WTC11 (cell line): Measurements from ENCODE around the gene TRRAP. TPM values are rescaled to one million over a fixed set of nuclear protein-coding genes. Genes with fewer than 3 reads are reported as not detected.

Experiments used
- ATAC-seq: fragments of 200-7000 bp; cut with Tn5 transposase; 2 replicates; pipeline ENCODE4 v1.10.0; 2021; ENCODE audit warnings: mild to moderate bottlenecking, moderate library complexity
- CTCF ChIA-PET: fragments of 300-600 bp; sonication (Branson Sonifier 250); formaldehyde crosslinking; loops from one replicate; lab custom pipeline; 2021; ENCODE audit warnings: antibody characterized with exemption; lab: Charles Lee
- POLR2A ChIA-PET: fragments of 350-600 bp; sonication (Branson Sonifier 250); formaldehyde crosslinking; loops from one replicate; lab custom pipeline; 2021; ENCODE audit warnings: antibody characterized with exemption; lab: Charles Lee
- DNase-seq: peaks from one replicate; pipeline ENCODE4 v3.0.0; 2021; ENCODE audit warnings: low spot score
- H3K27ac Mint-ChIP-seq: 2 replicates; pipeline ENCODE4 v1.8.0; 2021; ENCODE audit warnings: mixed read lengths
- H3K27me3 Mint-ChIP-seq: 2 replicates; pipeline ENCODE4 v1.8.0; 2021; ENCODE audit warnings: low read depth, mild to moderate bottlenecking, moderate library complexity, mixed read lengths
- H3K36me3 Mint-ChIP-seq: 2 replicates; pipeline ENCODE4 v1.8.0; 2021; ENCODE audit warnings: mixed read lengths
- H3K4me1 Mint-ChIP-seq: 2 replicates; pipeline ENCODE4 v1.8.0; 2022; ENCODE audit warnings: mixed read lengths
- H3K4me3 Mint-ChIP-seq: 2 replicates; pipeline ENCODE4 v1.8.0; 2021; ENCODE audit warnings: mild to moderate bottlenecking, moderate library complexity, mixed read lengths
- H3K9me3 Mint-ChIP-seq: 2 replicates; pipeline ENCODE4 v1.8.0; 2021; ENCODE audit warnings: mixed read lengths
- AR ChIP-seq: fragments of 250-450 bp; sonication (Bioruptor Pico); IDR thresholded peaks from 2 replicates; pipeline ENCODE4 v1.9.0; 2021; ENCODE audit warnings: mild to moderate bottlenecking
- ATF1 ChIP-seq: sonication (generic); formaldehyde crosslinking; IDR thresholded peaks from 2 replicates; pipeline ENCODE4 v1.8.1; 2023; ENCODE audit warnings: mild to moderate bottlenecking, moderate library complexity, missing genetic modification reagents
- ATF2 ChIP-seq: sonication (generic); formaldehyde crosslinking; IDR thresholded peaks from 2 replicates; pipeline ENCODE4 v1.8.1; 2022; ENCODE audit warnings: low read depth, missing genetic modification reagents, borderline replicate concordance
- CTCF ChIP-seq: fragments of 200-600 bp; IDR thresholded peaks from 2 replicates; pipeline ENCODE4 v1.8.0; 2022; ENCODE audit warnings: antibody characterized with exemption
- E2F1 ChIP-seq: sonication (generic); formaldehyde crosslinking; IDR thresholded peaks from 2 replicates; pipeline ENCODE4 v1.8.0; 2022; ENCODE audit warnings: mild to moderate bottlenecking, missing genetic modification reagents
- E2F5 ChIP-seq: sonication (generic); formaldehyde crosslinking; IDR thresholded peaks from 2 replicates; pipeline ENCODE4 v1.8.1; 2022; ENCODE audit warnings: mild to moderate bottlenecking, moderate library complexity, missing genetic modification reagents
- HMGXB4 ChIP-seq: sonication (generic); formaldehyde crosslinking; IDR thresholded peaks from 2 replicates; pipeline ENCODE4 v1.8.1; 2023; ENCODE audit warnings: mild to moderate bottlenecking, moderate library complexity, missing genetic modification reagents
- NFATC4 ChIP-seq: fragments of 250-450 bp; sonication (Bioruptor Pico); IDR thresholded peaks from 2 replicates; pipeline ENCODE4 v1.9.0; 2021; ENCODE audit warnings: mild to moderate bottlenecking
- RORB ChIP-seq: fragments of 250-450 bp; sonication (Bioruptor Pico); IDR thresholded peaks from 2 replicates; pipeline ENCODE4 v1.9.0; 2021; ENCODE audit warnings: mild to moderate bottlenecking
- SMAD3 ChIP-seq: sonication (generic); formaldehyde crosslinking; IDR thresholded peaks from 2 replicates; pipeline ENCODE4 v1.8.0; 2022; ENCODE audit warnings: missing genetic modification reagents, mild to moderate bottlenecking, borderline replicate concordance
- TP53 ChIP-seq: sonication (generic); formaldehyde crosslinking; IDR thresholded peaks from 2 replicates; pipeline ENCODE4 v1.8.1; 2023; ENCODE audit warnings: mild to moderate bottlenecking, missing genetic modification reagents
- USF1 ChIP-seq: sonication (generic); formaldehyde crosslinking; IDR thresholded peaks from 2 replicates; pipeline ENCODE4 v1.8.0; 2022; ENCODE audit warnings: mild to moderate bottlenecking, missing genetic modification reagents
- ZNF219 ChIP-seq: sonication (generic); formaldehyde crosslinking; IDR thresholded peaks from 2 replicates; pipeline ENCODE4 v1.8.0; 2023; ENCODE audit warnings: missing genetic modification reagents, mild to moderate bottlenecking, borderline replicate concordance
- ZNF317 ChIP-seq: sonication (generic); formaldehyde crosslinking; IDR thresholded peaks from 2 replicates; pipeline ENCODE4 v1.8.1; 2023; ENCODE audit warnings: low read depth, mild to moderate bottlenecking, moderate library complexity, missing genetic modification reagents, borderline replicate concordance
- ZNF396 ChIP-seq: fragments of 250-450 bp; sonication (Bioruptor Pico); IDR thresholded peaks from 2 replicates; pipeline ENCODE4 v1.8.0; 2021; ENCODE audit warnings: mild to moderate bottlenecking, moderate library complexity, borderline replicate concordance
- ZNF425 ChIP-seq: fragments of 250-450 bp; sonication (Bioruptor Pico); conservative IDR thresholded peaks from 2 replicates; pipeline ENCODE4 v1.9.0; 2021; ENCODE audit warnings: mild to moderate bottlenecking
- total RNA-seq: library from RNA; stranded (reverse); gene quantifications from 3 replicates; pipeline ENCODE4 v1.2.3, GENCODE V29; 2021

TRRAP gene
- total RNA-seq, 1 experiment from 2014 or later = 46.5 TPM

- TF ChIP-seq ZNF396 (no peak), ATF1 (no peak), ZNF317 (no peak), E2F1 (CRISPR knock-in tag) (no peak), SMAD3 (CRISPR knock-in tag) (no peak)
Observed at GRCh38 chr7:98985406-98985805, 107.1 kb downstream of the TRRAP start (continued).

GRCh38 chr7:98985945-98986344 lies 107.6 kb downstream of the TRRAP start:
- DNase-seq = no peak
- ChIA-PET CTCF (no interaction called here), POLR2A (no interaction called here)
- no peak overlapping the region for H3K27ac Mint-ChIP-seq
- TF ChIP-seq ZNF425 (no peak), E2F1 (CRISPR knock-in tag) (no peak), CTCF (no peak), HMGXB4 (CRISPR knock-in tag) (no peak), USF1 (no peak), ZNF317 (no peak), ZNF219 (no peak), TP53 (no peak), RORB (CRISPR knock-in tag) (no peak), NFATC4 (CRISPR knock-in tag) (no peak), E2F5 (CRISPR knock-in tag) (no peak), AR (CRISPR knock-in tag) (no peak), ATF2 (CRISPR knock-in tag) (no peak)
- H3K27me3 Mint-ChIP-seq = no peaks in the 10 kb centered on the region
- ATAC-seq = no peak
- no peak overlapping the region for H3K4me3 Mint-ChIP-seq
- H3K36me3 Mint-ChIP-seq = peaks cover 92% of the 10 kb centered on the region
- H3K4me1 Mint-ChIP-seq = no peaks in the 10 kb centered on the region
- peaks cover 20% of the 10 kb centered on the region for H3K9me3 Mint-ChIP-seq
